A673 (cell line): ENCODE results near the gene ARHGAP12.

Source experiments
- CTCF ChIP-seq: fragments of 300-800, 200-600 bp; sonication (generic); conservative IDR thresholded peaks from 2 replicates; pipeline ENCODE4 v1.5.1; 2017; ENCODE audit warnings: low read depth, mild to moderate bottlenecking, antibody characterized with exemption, low read length, moderate library complexity, mixed read lengths
- EZH2 ChIP-seq: fragments of 200-600 bp; sonication (generic); IDR thresholded peaks from 2 replicates; pipeline ENCODE4 v1.6.1; 2017; ENCODE audit warnings: borderline replicate concordance, low read depth, mild to moderate bottlenecking, mixed read lengths, antibody characterized with exemption, low read length; ENCODE audit not compliant: poor library complexity, severe bottlenecking

GRCh38 chr10:31758495-31758894, 170.1 kb downstream of the ARHGAP12 start:
- TF ChIP-seq CTCF: no peak
- TF ChIP-seq EZH2: no peak
